K562 (cell line): Measurements from ENCODE around the gene GAB1.

Source experiments
- ARID3A ChIP-seq: IDR thresholded peaks from 2 replicates; pipeline ENCODE4 v1.6.1; 2012; ENCODE audit warnings: low read depth, low read length, improper control_type of control experiment, borderline replicate concordance
- CBX3 ChIP-seq, 2 experiments: IDR thresholded peaks; 1 replicate in 1 of 2; 2 replicates in 1 of 2; pipeline ENCODE4 v1.6.1; 2012; ENCODE audit warnings: inconsistent platforms in 2 of 2, low read length in 2 of 2, borderline replicate concordance in 1 of 2, control low read depth in 1 of 2
- CHD4 ChIP-seq: fragments of 200-600 bp; sonication (generic); IDR thresholded peaks from 3 replicates; pipeline ENCODE4 v1.6.1; 2012; ENCODE audit warnings: low read depth, mild to moderate bottlenecking, mixed read lengths, low read length, inconsistent platforms; ENCODE audit not compliant: insufficient read depth, insufficient replicate concordance, poor library complexity, severe bottlenecking
- CREB5 ChIP-seq: fragments of 250-450 bp; sonication (Bioruptor Pico); IDR thresholded peaks from 2 replicates; pipeline ENCODE4 v1.5.0; 2020; ENCODE audit warnings: mild to moderate bottlenecking
- CTCF ChIP-seq, 3 experiments: IDR thresholded peaks in 2 of 3; conservative IDR thresholded peaks in 1 of 3; 2 replicates each; pipeline ENCODE4 v1.5.1; 2011 to 2012; ENCODE audit warnings: low read length in 3 of 3, mild to moderate bottlenecking in 3 of 3, control low read depth in 2 of 3, improper control_type of control experiment in 1 of 3, inconsistent platforms in 1 of 3, low read depth in 1 of 3, mixed read lengths in 1 of 3, moderate library complexity in 1 of 3; ENCODE audit not compliant: insufficient read depth in 2 of 3
- EP300 ChIP-seq: IDR thresholded peaks from 2 replicates; pipeline ENCODE4 v1.6.1; 2012; ENCODE audit warnings: low read length, improper control_type of control experiment
- KLF6 ChIP-seq: fragments of 250-450 bp; sonication (Bioruptor Pico); IDR thresholded peaks from 2 replicates; pipeline ENCODE4 v1.4.0; 2020; ENCODE audit warnings: mild to moderate bottlenecking, moderate library complexity, borderline replicate concordance
- MAX ChIP-seq: sonication (generic); formaldehyde crosslinking; IDR thresholded peaks from 2 replicates; pipeline ENCODE4 v1.9.0; 2022; ENCODE audit warnings: mild to moderate bottlenecking, missing genetic modification reagents
- NR2C2 ChIP-seq, 2 experiments: fragments of 200-800 bp in 1 of 2; sonication (Bioruptor generic) in 1 of 2; sonication (generic) in 1 of 2; formaldehyde crosslinking in 1 of 2; IDR thresholded peaks; 2 replicates each; pipeline versions ENCODE4 v1.6.1 to v1.8.0; 2016 to 2022; ENCODE audit warnings: mild to moderate bottlenecking in 1 of 2, missing compliant biosample characterization in 1 of 2, missing genetic modification characterization in 1 of 2, missing genetic modification reagents in 1 of 2
- POLR2AphosphoS5 ChIP-seq: IDR thresholded peaks from 2 replicates; pipeline ENCODE4 v1.6.1; 2011; ENCODE audit warnings: mild to moderate bottlenecking, low read depth, low read length, moderate library complexity; ENCODE audit not compliant: control insufficient read depth, insufficient read depth
- POLR2H ChIP-seq: IDR thresholded peaks from 2 replicates; pipeline ENCODE4 v1.6.1; 2016; ENCODE audit warnings: missing genetic modification characterization, low read depth, mild to moderate bottlenecking, control low read depth, missing compliant biosample characterization, moderate library complexity
- TBP ChIP-seq: optimal IDR thresholded peaks from 2 replicates; pipeline ENCODE3; 2011; ENCODE audit warnings: low read depth, low read length, improper control_type of control experiment
- ZBED1 ChIP-seq: IDR thresholded peaks from 2 replicates; pipeline ENCODE4 v1.6.1; 2014

GRCh38 chr4:143380629-143381028 is 44.0 kb downstream of the GAB1 start:
- TF ChIP-seq ZBED1 (no peak), CTCF (IDR thresholded peaks at IDR 0.05 in 2 of 3, conservative IDR thresholded peaks at IDR 0.05 in 1 of 3; ENCODE audit: insufficient read depth in 2 of 3, low read depth in 1 of 3, low read length in 3 of 3) (no peak), TBP (no peak), KLF6 (CRISPR knock-in tag) (no peak), POLR2AphosphoS5 (no peak), CREB5 (CRISPR knock-in tag) (no peak), MAX (CRISPR knock-in tag) (no peak), POLR2H (no peak), CHD4 (no peak), CBX3 (IDR thresholded peaks at IDR 0.05; ENCODE audit: borderline replicate concordance in 1 of 2, low read length in 2 of 2) (no peak), ARID3A (no peak), NR2C2 (CRISPR knock-in tag; IDR thresholded peaks at IDR 0.05) (no peak), NR2C2 (tag; IDR thresholded peaks at IDR 0.05) (no peak), EP300 (no peak)
